HEK293 (cell line): ENCODE results near the gene PEF1.
A peak's percentile ranks its signal among the peaks of the same experiment; 100 is the strongest.

Experiments used
- BCL11A ChIP-seq: fragments of 450-650 bp; formaldehyde crosslinking; IDR thresholded peaks from 2 replicates; pipeline ENCODE4 v1.5.1; 2016; ENCODE audit warnings: low read depth, missing biosample characterization, missing genetic modification characterization
- CTCF ChIP-seq: fragments of 450-650 bp; formaldehyde crosslinking; IDR thresholded peaks from 2 replicates; pipeline ENCODE4 v1.5.1; 2016; ENCODE audit warnings: missing biosample characterization, missing genetic modification characterization
- EGR2 ChIP-seq: fragments of 450-650 bp; formaldehyde crosslinking; IDR thresholded peaks from 2 replicates; pipeline ENCODE4 v1.5.1; 2016; ENCODE audit warnings: low read depth, missing biosample characterization, missing genetic modification characterization
- KLF16 ChIP-seq: fragments of 450-650 bp; formaldehyde crosslinking; IDR thresholded peaks from 2 replicates; pipeline ENCODE4 v1.5.1; 2017; ENCODE audit warnings: missing biosample characterization, missing genetic modification characterization
- TCF7L2 ChIP-seq: IDR thresholded peaks from 2 replicates; pipeline ENCODE4 v1.6.1; 2011; ENCODE audit warnings: low read depth, mild to moderate bottlenecking, inconsistent platforms, low read length, moderate library complexity, borderline replicate concordance
- YY1 ChIP-seq: fragments of 450-650 bp; formaldehyde crosslinking; IDR thresholded peaks from 2 replicates; pipeline ENCODE4 v1.5.1; 2018; ENCODE audit warnings: missing biosample characterization, missing genetic modification characterization
- YY2 ChIP-seq: fragments of 450-650 bp; formaldehyde crosslinking; IDR thresholded peaks from 2 replicates; pipeline ENCODE4 v1.5.1; 2016; ENCODE audit warnings: missing biosample characterization, missing genetic modification characterization
- ZFP3 ChIP-seq: fragments of 450-650 bp; formaldehyde crosslinking; IDR thresholded peaks from 2 replicates; pipeline ENCODE4 v1.5.1; 2016; ENCODE audit warnings: low read depth, missing biosample characterization, missing genetic modification characterization
- ZNF10 ChIP-seq: fragments of 450-650 bp; formaldehyde crosslinking; IDR thresholded peaks from 2 replicates; pipeline ENCODE4 v1.5.1; 2017; ENCODE audit warnings: missing biosample characterization, missing genetic modification characterization
- ZNF174 ChIP-seq: fragments of 450-650 bp; formaldehyde crosslinking; IDR thresholded peaks from 2 replicates; pipeline ENCODE4 v1.5.0; 2017; ENCODE audit warnings: missing biosample characterization, mild to moderate bottlenecking, missing genetic modification characterization
- ZNF175 ChIP-seq: fragments of 450-650 bp; formaldehyde crosslinking; IDR thresholded peaks from 2 replicates; pipeline ENCODE4 v1.5.1; 2016; ENCODE audit warnings: missing biosample characterization, missing genetic modification characterization
- ZNF23 ChIP-seq: fragments of 450-650 bp; formaldehyde crosslinking; IDR thresholded peaks from 2 replicates; pipeline ENCODE4 v1.5.1; 2016; ENCODE audit warnings: missing biosample characterization, missing genetic modification characterization, borderline replicate concordance
- ZNF24 ChIP-seq: fragments of 450-650 bp; formaldehyde crosslinking; IDR thresholded peaks from 2 replicates; pipeline ENCODE4 v1.5.1; 2016; ENCODE audit warnings: missing biosample characterization, missing genetic modification characterization
- TF ChIP-seq, protein P1 (sequence below): fragments of 450-650 bp; formaldehyde crosslinking; IDR thresholded peaks from 2 replicates; pipeline ENCODE4 v1.5.1; 2017; ENCODE audit warnings: missing biosample characterization, missing genetic modification characterization

DNA sequence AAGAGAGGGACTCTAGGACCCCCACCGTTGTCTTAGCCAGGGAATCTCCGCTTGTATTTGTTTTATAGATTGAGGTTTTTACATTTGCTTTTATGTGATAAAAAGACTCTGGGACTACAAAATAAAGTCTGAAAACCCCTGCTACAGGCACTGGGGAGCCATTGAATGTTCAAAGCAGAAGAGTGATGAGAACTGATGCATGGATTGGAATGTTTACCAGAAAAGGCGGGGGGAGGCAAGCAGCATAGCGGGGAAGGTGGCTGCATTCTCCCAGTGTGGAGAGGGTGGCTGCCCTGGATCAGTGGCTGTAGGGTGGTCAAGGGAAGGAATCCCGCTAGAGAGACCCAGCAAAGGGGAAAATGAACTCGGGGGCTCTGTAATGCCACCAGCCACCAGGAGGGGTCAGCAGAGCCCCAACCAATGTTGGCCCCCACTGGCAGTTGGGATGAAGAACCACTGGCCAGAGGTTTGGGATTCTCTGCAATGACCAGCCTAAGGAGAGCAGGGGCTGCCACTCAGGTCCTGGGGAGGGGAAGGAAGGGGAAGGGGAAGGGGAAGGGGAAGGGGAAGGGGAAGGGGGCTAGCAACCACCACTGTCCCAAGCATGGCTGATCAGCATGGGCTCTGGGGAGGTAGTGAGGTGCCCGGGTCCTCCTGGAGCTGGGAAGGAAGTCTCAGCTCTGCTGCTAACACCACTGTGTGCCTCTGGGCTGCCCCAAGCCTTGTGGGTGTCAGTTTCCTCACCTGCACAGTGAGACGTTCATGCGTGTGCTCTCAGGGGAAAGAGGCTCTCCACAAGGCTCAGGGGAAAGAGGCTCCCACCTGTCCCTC is 19.2 kb upstream of the PEF1 start:
- TF ChIP-seq TCF7L2, result no peak
- no peak for TF ChIP-seq ZNF24 (tag by site-specific recombination)
- no peak for TF ChIP-seq ZNF175 (tag by site-specific recombination)
- TF ChIP-seq ZNF10 (tag by site-specific recombination), result no peak
- peak; percentile 82 for TF ChIP-seq CTCF
- TF ChIP-seq KLF16 (tag by site-specific recombination), result no peak
- no peak for TF ChIP-seq ZNF174 (tag by site-specific recombination)
- TF ChIP-seq ZFP3 (tag by site-specific recombination), result no peak
- TF ChIP-seq BCL11A (tag by site-specific recombination), result no peak
- TF ChIP-seq ZNF23 (tag by site-specific recombination), result no peak
- no peak for TF ChIP-seq YY1 (tag by site-specific recombination)
- TF ChIP-seq, protein P1, sequence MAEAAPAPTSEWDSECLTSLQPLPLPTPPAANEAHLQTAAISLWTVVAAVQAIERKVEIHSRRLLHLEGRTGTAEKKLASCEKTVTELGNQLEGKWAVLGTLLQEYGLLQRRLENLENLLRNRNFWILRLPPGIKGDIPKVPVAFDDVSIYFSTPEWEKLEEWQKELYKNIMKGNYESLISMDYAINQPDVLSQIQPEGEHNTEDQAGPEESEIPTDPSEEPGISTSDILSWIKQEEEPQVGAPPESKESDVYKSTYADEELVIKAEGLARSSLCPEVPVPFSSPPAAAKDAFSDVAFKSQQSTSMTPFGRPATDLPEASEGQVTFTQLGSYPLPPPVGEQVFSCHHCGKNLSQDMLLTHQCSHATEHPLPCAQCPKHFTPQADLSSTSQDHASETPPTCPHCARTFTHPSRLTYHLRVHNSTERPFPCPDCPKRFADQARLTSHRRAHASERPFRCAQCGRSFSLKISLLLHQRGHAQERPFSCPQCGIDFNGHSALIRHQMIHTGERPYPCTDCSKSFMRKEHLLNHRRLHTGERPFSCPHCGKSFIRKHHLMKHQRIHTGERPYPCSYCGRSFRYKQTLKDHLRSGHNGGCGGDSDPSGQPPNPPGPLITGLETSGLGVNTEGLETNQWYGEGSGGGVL (tag by site-specific recombination), result no peak
- TF ChIP-seq EGR2 (tag by site-specific recombination), result no peak
- no peak for TF ChIP-seq YY2
